AG09319 (cell line): ENCODE data around the gene SLFNL1.

Experiments used
- DNase-seq: peaks from one replicate; pipeline ENCODE4 v3.0.0-alpha.2; 2010; ENCODE audit warnings: low read depth; ENCODE audit errors: extremely low read depth
- CTCF ChIP-seq: IDR thresholded peaks from 2 replicates; pipeline ENCODE4 v1.5.1; 2011; ENCODE audit warnings: low read depth, mild to moderate bottlenecking, inconsistent platforms, low read length, moderate library complexity

Gene SLFNL1

GRCh38 chr1:40980453-40981121, 40.9 kb downstream of the SLFNL1 start:
- no peak for DNase-seq
- TF ChIP-seq CTCF: no peak

DNA sequence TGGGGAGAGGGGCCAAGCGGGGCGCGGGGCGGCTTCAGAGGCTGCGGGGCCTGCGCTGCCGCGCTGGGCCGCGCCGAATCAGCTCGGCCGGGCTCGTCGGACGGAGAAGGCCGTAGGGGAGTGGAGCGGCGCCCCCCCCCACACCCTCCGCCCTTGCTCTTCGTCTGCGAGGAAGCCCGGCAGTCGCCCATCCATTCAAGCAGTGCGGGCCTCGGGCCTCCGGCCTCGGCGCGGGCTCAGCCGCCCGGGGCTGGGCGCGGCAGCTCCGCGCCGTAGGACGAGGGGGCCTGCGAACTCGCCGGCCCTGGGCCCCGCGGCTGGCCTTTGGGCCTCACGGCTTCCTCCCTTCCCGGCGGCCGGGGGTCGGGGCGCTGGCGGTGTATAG, 41.5 kb downstream of the SLFNL1 start:
- no peak for TF ChIP-seq CTCF
- DNase-seq: no peak

- DNase-seq: peak; percentile 79
- TF ChIP-seq CTCF: peak; percentile 19
Measured at GRCh38 chr1:40979241-40980067, 42.1 kb downstream of the SLFNL1 start, which contains the start of gene CTPS1. Gene CTPS1, plus strand, starts transcription at chr1:40979696. Its CDS starts 3,595 bp downstream, at chr1:40983291.

GRCh38 chr1:40978886-40979240, 42.7 kb downstream of the SLFNL1 start:
- no peak for DNase-seq
- no peak for TF ChIP-seq CTCF

DNA sequence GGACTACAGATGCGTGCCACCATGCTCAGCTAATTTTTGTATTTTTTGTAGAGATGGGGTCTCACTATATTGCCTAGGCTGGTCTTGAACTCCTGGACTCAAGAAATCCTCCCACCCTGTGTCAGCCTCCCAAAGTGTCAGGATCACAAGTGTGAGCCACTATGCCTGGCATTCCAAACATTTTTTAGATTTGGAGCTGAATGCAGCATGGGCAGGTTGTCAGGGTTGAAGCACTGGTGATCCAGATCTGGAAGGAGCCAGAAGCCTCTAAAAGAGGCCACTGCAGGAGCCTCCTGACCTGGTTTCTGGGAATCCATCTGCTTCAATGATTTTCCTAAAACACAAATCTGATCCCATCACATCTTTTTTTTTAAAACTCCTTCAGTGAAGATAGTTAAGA, 43.8 kb downstream of the SLFNL1 start:
- DNase-seq: no peak
- no peak for TF ChIP-seq CTCF

- no peak for TF ChIP-seq CTCF
- no peak for DNase-seq
Measured at GRCh38 chr1:40976952-40977690, 44.4 kb downstream of the SLFNL1 start.

DNA sequence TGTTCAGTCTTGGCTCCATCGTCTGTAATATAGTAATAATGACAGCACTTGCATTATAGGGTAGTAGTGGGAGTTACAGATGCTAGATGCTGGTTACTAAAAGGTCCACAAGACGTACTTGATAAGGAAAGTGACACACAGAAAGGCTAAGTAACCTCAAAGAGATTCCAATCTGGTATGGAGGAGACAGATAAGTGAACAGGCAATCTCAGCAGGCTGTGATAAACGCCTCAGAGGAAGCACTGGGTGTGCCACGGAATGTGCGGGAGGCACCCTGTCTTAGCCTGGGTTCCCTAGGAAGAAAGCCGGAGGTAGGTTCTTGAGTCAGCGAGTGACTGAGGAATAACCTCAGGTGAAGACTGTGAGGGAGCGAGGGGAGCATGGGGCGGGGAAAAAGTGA, 46.6 kb downstream of the SLFNL1 start:
- no peak for DNase-seq
- TF ChIP-seq CTCF: no peak
